MM.1S (cell line): ENCODE data around the gene KRCC1.

ENCODE experiments used
- DNase-seq: peaks from one replicate; pipeline ENCODE4 v3.0.0-alpha.2; 2015
- H2AFZ ChIP-seq: fragments of 300-600 bp; sonication (generic); 2 replicates; pipeline ENCODE4 v1.6.0; 2016; ENCODE audit warnings: antibody characterized with exemption, low read length
- H3F3A ChIP-seq: fragments of 300-600 bp; sonication (generic); 2 replicates; pipeline ENCODE4 v1.6.1; 2016; ENCODE audit warnings: mild to moderate bottlenecking, antibody characterized with exemption, low read length, moderate library complexity, mixed read lengths; ENCODE audit not compliant: insufficient read depth
- H3K27ac ChIP-seq: fragments of 300-600 bp; sonication (generic); 2 replicates; pipeline ENCODE4 v1.5.1; 2016; ENCODE audit warnings: mild to moderate bottlenecking, low read length
- H3K27me3 ChIP-seq: fragments of 300-600 bp; sonication (generic); replicated peaks from 2 replicates; pipeline ENCODE4 v1.6.0; 2016; ENCODE audit warnings: low read length; ENCODE audit not compliant: insufficient read depth
- H3K36me3 ChIP-seq: fragments of 300-600 bp; sonication (generic); replicated peaks from 2 replicates; pipeline ENCODE4 v1.6.1; 2016; ENCODE audit warnings: mild to moderate bottlenecking, low read length, mixed read lengths; ENCODE audit not compliant: insufficient read depth
- H3K4me1 ChIP-seq: fragments of 300-600 bp; sonication (generic); 2 replicates; pipeline ENCODE4 v1.6.1; 2016; ENCODE audit warnings: low read length, mixed read lengths
- H3K4me2 ChIP-seq: fragments of 300-600 bp; sonication (generic); 2 replicates; pipeline ENCODE4 v1.6.0; 2016; ENCODE audit warnings: low read depth, low read length
- H3K4me3 ChIP-seq: fragments of 300-600 bp; sonication (generic); 2 replicates; pipeline ENCODE4 v1.5.1; 2016; ENCODE audit warnings: low read length, mixed read lengths
- H3K79me2 ChIP-seq: fragments of 300-600 bp; sonication (generic); 2 replicates; pipeline ENCODE4 v1.6.1; 2016; ENCODE audit warnings: mixed run types, low read length, mixed read lengths
- H3K9ac ChIP-seq: fragments of 300-600 bp; sonication (generic); 2 replicates; pipeline ENCODE4 v1.6.1; 2016; ENCODE audit warnings: low read length, mixed read lengths
- H3K9me2 ChIP-seq: fragments of 300-600 bp; sonication (generic); replicated peaks from 2 replicates; pipeline ENCODE4 v1.6.1; 2016; ENCODE audit warnings: mild to moderate bottlenecking, low read length, mixed read lengths; ENCODE audit not compliant: insufficient read depth
- H3K9me3 ChIP-seq: fragments of 300-600 bp; sonication (generic); replicated peaks from 2 replicates; pipeline ENCODE4 v1.6.1; 2016; ENCODE audit warnings: mild to moderate bottlenecking, low read length, mixed read lengths; ENCODE audit not compliant: insufficient read depth
- H4K20me1 ChIP-seq: fragments of 300-600 bp; sonication (generic); 2 replicates; pipeline ENCODE4 v1.6.1; 2016; ENCODE audit warnings: mild to moderate bottlenecking, low read length, moderate library complexity, mixed read lengths; ENCODE audit not compliant: insufficient read depth
- CTCF ChIP-seq: fragments of 300-600 bp; sonication (generic); IDR thresholded peaks from 2 replicates; pipeline ENCODE4 v1.5.1; 2016; ENCODE audit warnings: antibody characterized with exemption, low read length, mixed read lengths
- EZH2 ChIP-seq: fragments of 300-600 bp; sonication (generic); optimal IDR thresholded peaks from 2 replicates; pipeline ENCODE3; 2017; ENCODE audit warnings: low read depth, mild to moderate bottlenecking, antibody characterized with exemption, low read length, mixed read lengths
- EZH2phosphoT487 ChIP-seq: fragments of 300-600 bp; sonication (generic); IDR thresholded peaks from 2 replicates; pipeline ENCODE4 v1.6.1; 2018; ENCODE audit warnings: antibody characterized with exemption, low read length

The KRCC1 gene

GRCh38 chr2:88091943-88092342 is 36.4 kb upstream of the KRCC1 start:
- H3K4me2 ChIP-seq, result no peak overlapping the region

GRCh38 chr2:88090446-88091283 is 35.1 kb upstream of the KRCC1 start:
- Histone ChIP-seq H3K9me2 (no peaks in the 10 kb centered on the region), H3K27me3 (no peaks in the 10 kb centered on the region), H3K79me2 (no peaks in the 10 kb centered on the region), H4K20me1 (no peaks in the 10 kb centered on the region), H3K4me2 (no peak overlapping the region), H3K27ac (no peak overlapping the region), H3K9ac (no peak overlapping the region), H3K4me3 (no peak overlapping the region), H3K4me1 (no peaks in the 10 kb centered on the region), H3K36me3 (no peaks in the 10 kb centered on the region), H3F3A (no peaks in the 10 kb centered on the region), H3K9me3 (no peaks in the 10 kb centered on the region), H2AFZ (no peak overlapping the region)
- DNase-seq, result no peak
- TF ChIP-seq EZH2phosphoT487 (no peak), CTCF (no peak), EZH2 (no peak)

More at GRCh38 chr2:88091943-88092342, 36.4 kb upstream of the KRCC1 start:
- H3K79me2 ChIP-seq, result no peaks in the 10 kb centered on the region
- TF ChIP-seq CTCF (no peak), EZH2 (no peak), EZH2phosphoT487 (no peak)
- no peaks in the 10 kb centered on the region for H4K20me1 ChIP-seq
- H2AFZ ChIP-seq, result no peak overlapping the region
- H3K27ac ChIP-seq, result no peak overlapping the region
- no peak overlapping the region for H3K4me3 ChIP-seq
- H3K9me3 ChIP-seq, result no peaks in the 10 kb centered on the region
- no peak for DNase-seq
- H3K27me3 ChIP-seq, result no peaks in the 10 kb centered on the region
- H3F3A ChIP-seq, result no peaks in the 10 kb centered on the region
- no peaks in the 10 kb centered on the region for H3K36me3 ChIP-seq
- H3K9ac ChIP-seq, result no peak overlapping the region
- H3K4me1 ChIP-seq, result no peaks in the 10 kb centered on the region
- H3K9me2 ChIP-seq, result no peaks in the 10 kb centered on the region

GRCh38 chr2:88088999-88089398 is 33.4 kb upstream of the KRCC1 start:
- no peak overlapping the region for H3K4me3 ChIP-seq
- no peaks in the 10 kb centered on the region for H3K9me2 ChIP-seq

More at GRCh38 chr2:88088999-88089398, 33.4 kb upstream of the KRCC1 start:
- Histone ChIP-seq H3K27me3 (no peaks in the 10 kb centered on the region), H3K4me2 (no peak overlapping the region), H4K20me1 (no peaks in the 10 kb centered on the region), H3K27ac (no peak overlapping the region), H3K4me1 (no peaks in the 10 kb centered on the region), H2AFZ (no peak overlapping the region), H3F3A (no peaks in the 10 kb centered on the region), H3K9ac (no peak overlapping the region), H3K36me3 (no peaks in the 10 kb centered on the region), H3K79me2 (no peaks in the 10 kb centered on the region), H3K9me3 (no peaks in the 10 kb centered on the region)
- DNase-seq, result no peak
- no peak for TF ChIP-seq EZH2phosphoT487
- TF ChIP-seq CTCF, result no peak
- TF ChIP-seq EZH2, result no peak
